GM18951 (cell line): ENCODE measurements around the gene EDEM1.
A peak's percentile ranks its signal among the peaks of the same experiment; 100 is the strongest.
"Not testable (repeated sequence)": the region's sequence is repeated elsewhere in the genome, so short reads cannot be mapped to it uniquely, and the experiment has no call there.

Experiments used
- POLR2A ChIP-seq: IDR thresholded peaks from 4 replicates; pipeline ENCODE4 v1.6.1; 2011; ENCODE audit warnings: mild to moderate bottlenecking; ENCODE audit not compliant: insufficient read length, insufficient read depth; ENCODE audit errors: extremely low read depth
- in situ Hi-C: fragments of 300-500 bp; cut with MboI; formaldehyde crosslinking; loops from one replicate; pipeline ENCODE4 v1.12.0; 2022; ENCODE audit warnings: low sequenced_read_pairs, mixed read lengths, inconsistent platforms; ENCODE audit not compliant: unreplicated experiment

The EDEM1 gene

DNA sequence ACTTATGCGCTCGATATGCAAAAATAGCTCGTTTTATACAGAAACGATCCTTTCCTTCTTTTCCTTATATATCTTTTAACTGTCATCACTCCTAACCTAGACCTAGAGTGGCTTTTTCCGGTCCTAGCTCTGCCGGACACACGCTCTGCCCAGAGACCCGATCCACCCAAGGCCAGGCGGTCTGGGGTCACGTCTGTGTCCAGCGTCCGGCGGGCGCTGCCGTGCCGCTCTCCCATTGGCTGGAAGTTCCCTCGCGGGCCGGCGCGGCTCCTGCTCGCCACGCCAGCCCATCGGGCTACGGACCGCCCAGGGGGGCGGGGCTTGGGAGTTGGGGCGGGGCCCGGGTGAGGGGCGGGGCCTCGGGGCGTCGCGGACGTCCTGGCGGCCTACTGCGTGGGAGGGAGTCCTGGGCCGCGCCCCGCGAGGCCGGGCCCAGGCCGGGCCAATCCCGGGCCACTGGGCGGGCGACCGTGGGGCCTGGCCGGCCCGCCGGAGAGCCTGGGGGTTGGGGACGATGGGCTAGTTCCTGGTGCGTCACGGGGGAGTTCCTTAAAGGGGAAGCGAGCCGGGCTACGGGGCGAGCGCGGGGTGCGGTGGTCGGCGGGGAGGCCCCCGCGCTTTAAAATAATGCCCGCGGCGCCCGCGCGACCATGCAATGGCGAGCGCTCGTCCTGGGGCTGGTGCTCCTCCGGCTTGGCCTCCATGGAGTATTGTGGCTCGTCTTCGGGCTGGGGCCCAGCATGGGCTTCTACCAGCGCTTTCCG is at the start of gene EDEM1:
Gene EDEM1 (plus strand): TSS at position 552 of the 764 bp plus-strand sequence. CDS start 99 bp downstream, at position 651.
- in situ Hi-C loops, result no loop called here
- TF ChIP-seq POLR2A, result peak; percentile 87

DNA sequence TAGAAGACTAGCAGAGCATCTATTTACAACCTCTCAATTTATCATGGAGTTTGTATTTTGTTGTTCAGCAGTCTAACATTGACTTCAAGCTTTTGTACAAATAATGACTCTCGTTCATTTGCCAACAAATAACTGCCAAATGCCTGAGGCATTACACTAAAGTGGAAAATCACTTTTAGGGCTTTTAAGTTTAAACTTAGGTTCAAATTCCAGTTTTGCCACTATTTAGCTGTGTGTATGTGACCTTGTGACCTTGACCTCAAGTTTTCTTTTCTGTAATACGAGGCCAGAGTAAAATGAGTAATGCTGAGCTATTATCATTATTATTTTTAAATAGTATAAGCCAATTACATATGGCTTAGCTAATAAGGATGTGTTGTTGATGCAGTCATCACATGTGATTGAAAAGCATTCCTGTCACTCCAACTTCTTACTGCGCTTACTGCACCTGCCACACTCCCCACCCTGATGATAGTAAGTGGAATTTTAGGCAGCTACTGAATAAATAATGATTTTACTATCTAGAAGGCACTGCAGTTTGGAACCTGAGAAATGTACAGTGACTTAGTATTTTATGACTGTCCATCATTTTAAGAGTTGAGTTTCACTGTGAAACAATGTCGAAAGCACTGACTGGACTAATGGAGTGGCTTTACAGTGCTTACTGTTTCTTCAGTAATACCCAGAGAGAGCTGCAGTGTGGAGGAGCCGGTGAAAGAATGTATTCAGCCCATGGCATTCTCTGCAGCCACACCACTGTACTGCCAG is 49.1 kb upstream of the EDEM1 start:
- in situ Hi-C loops, result no loop called here
- TF ChIP-seq POLR2A, result no peak

DNA sequence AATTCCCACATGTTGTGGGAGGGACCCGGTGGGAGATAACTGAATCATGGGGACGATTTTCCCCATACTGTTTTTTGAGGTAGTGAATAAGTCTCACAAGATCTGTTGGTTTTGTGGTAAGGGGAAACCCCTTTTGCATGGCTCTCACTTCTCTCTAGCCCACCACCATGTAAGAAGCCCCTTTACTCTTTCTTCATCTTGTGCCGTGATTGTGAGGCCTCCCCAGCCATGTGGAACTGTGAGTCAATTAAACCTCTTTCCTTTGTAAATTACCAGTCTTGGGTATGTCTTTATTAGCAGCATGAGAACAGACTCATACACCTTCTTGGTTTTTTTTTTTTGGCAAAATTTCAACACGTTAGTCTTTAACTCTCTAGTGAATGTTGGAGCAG is 47.3 kb upstream of the EDEM1 start:
- TF ChIP-seq POLR2A, result no peak
- in situ Hi-C loops, result no loop called here

DNA sequence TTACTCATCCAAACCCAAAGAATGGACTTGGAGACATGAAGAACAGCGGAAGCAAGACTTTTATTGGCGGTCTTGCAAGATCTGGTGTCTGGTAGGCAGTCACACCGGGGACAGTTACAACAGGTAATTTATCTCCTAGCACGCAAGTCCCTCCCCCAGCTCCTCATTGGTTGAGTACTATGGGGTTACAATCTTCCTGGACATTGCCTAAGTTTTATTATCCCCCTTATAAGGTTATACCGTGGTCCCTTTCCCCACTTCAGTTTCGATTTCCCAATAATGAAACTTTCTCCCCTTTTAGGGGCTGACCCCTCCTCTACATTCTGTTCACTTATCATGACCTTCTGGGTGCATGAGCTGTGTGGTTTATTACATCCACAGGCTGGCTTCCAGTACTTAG is 46.7 kb upstream of the EDEM1 start:
- in situ Hi-C loops, result no loop called here
- TF ChIP-seq POLR2A, result no peak

DNA sequence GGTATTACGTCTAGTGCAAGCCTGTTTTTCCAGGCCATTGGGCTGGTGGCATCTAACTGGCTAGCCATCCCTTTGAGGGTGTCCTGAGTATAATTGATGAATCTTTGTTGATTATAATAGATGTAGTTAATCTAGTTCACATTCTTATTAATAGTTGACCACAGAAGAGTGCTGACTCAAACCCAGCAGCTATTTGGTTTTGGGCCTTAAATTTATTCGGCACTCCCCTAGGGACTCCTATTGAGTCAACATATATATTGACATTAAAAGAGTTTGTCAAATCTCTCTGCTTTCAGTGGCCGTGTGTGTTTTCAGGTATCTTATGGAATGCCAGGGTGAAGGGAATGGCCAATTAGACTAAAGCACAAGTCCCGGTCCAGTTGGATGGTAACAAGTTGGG is 45.7 kb upstream of the EDEM1 start:
- TF ChIP-seq POLR2A, result no peak
- in situ Hi-C loops, result no loop called here

DNA sequence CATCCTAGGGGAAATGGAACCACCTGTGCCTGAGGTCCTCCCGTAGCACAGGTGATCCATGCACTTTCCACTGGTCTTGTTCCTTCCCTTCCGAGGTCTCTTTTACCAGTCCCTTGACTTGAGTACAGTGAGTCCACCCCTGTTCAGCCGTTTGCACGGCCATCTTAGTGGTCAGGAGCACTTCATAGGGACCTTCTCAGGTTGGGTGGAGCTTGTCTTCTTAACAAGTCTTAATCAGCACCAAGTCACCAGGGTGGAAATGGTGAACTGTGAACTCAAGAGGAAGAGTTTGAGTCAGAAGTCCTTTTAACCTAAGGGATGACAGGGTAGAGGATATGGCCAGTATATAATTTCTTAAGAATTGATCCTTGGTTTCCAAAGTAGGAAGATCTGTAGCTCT is 44.0 kb upstream of the EDEM1 start:
- TF ChIP-seq POLR2A, result no peak
- in situ Hi-C loops, result no loop called here

DNA sequence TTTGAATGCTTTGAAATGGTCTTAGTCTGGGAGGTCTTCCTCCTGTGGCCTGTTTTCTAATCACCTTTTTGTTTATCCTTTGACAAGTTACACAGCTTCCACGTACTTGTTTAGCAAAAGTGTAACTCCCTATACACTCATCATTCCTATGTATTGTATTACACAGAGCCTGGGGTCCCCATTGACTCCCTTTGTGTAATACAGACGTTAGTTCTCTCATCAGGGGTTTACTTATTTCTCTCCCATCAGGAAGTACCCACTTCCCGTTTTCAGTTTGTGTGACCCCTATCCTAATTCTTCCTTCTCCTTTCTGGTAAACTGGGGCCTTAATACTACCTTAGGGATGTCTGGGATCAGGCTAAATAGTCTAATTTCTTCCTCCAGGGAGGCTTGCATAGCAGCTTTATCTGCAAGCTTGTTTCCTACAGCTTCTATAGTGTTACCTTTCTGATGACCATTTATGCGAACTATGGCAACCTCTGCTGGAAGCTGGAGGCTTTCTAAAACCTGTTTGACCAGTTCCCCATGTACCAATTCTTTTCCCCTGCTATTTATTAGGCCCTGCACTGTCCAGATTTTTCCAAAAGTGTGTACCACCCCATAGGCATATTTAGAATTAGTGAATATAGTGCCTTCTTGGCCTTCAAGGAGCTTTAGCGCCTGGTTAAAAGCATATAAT is 43.1 kb upstream of the EDEM1 start:
- TF ChIP-seq POLR2A, result no peak
- in situ Hi-C loops, result no loop called here

DNA sequence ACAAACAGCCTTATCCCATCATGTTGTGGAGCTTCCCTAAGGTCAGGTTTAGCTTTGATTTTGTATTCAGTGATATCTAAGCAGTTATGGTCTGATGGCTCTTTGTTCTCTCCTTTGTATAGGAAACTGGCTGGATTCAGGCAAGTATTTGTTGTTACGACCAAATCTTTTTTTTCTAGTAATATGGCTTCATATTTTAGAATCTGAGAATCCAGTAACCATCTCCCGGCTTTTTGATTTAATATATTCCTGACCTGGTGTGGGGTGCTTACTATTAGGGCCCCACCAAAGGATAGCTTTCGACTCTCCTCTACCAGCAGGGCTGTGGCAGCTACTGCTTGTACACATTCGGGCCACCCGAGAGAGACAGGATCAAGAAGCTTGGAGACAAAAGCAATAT is 42.4 kb upstream of the EDEM1 start:
- in situ Hi-C loops, result no loop called here

DNA sequence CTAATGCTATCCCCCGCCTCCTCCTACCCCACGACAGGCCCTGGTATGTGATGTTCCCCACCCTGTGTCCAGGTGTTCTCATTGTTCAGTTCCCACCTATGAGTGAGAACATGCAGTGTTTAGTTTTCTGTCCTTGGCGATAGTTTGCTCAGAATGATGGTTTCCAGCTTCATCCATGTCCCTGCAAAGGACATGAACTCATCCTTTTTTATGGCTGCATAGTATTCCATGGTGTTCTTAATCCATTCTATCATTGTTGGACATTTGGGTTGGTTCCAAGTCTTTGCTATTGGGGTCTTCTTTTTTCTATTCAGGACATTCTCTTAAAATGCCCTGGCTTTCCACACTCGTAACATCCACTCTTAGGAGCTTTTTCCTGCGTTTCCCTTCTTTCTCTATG is 40.4 kb upstream of the EDEM1 start:
- in situ Hi-C loops, result not testable (repeated sequence)

More for the DNA sequence above, 42.4 kb upstream of the EDEM1 start:
- no peak for TF ChIP-seq POLR2A

DNA sequence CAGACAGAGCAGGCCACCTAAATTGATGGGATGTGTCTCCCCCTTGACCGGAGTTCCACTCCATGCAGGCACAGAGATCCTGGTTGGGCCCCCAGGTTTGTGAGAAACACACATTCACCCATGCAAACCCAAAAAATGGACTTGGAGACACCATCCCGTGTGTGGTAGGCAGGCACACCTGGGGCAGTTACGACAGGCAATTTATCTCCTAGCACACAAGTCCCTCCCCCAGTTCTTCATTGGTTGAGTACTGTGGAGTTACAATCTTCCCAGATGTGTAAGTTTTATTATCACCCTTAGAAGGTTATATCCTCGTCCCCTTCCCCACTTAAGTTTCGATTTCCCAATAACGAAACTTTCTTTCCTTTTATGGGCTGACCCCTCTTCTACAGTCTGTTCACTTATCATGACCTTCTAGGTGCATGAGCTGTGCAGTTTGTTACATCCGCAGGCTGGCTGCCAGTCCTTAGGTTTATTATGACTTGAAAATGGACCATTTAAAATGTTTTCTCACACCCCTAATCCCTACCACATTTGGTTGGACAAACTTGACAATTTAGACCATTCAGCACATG is 38.1 kb upstream of the EDEM1 start:
- in situ Hi-C loops, result no loop called here
- TF ChIP-seq POLR2A, result no peak

DNA sequence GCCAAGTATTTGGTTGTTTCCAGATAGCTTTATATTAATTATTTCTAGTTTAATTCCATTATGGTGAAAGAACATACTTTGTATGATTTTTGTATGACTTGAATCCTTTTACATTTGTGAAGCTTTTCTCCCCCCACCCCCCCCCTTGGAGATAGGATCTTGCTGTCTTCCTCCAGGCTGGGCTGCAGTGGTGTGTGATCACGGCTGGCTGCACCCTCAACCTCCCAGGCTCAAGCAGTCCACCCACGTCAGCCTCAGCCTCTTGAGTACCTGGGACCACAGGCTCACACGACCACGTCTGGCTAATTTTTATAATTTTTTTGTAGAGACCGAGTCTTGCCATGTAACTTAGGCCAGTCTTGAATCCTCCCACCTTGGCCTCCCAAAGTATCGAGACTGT is 35.9 kb upstream of the EDEM1 start:
- TF ChIP-seq POLR2A, result no peak
- in situ Hi-C loops, result no loop called here

DNA sequence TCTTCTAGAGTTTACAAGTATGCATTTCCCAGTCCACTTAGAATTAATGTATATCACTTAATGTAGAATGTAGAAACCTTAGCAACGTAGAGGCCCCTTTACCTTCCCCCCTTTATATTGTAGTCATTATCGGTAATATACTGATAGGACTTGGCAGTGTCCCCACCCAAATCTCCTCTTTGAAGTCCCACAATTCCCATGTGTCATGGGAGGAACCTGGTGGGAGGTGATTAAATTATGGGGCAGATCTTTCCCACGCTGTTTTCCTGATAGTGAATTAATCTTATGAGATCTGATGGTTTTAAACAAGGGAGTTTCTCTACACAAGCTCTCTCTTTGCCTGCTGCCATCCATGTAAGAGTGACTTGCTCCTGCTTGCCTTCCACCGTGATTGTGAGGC is 34.4 kb upstream of the EDEM1 start:
- in situ Hi-C loops, result no loop called here
- TF ChIP-seq POLR2A, result no peak

DNA sequence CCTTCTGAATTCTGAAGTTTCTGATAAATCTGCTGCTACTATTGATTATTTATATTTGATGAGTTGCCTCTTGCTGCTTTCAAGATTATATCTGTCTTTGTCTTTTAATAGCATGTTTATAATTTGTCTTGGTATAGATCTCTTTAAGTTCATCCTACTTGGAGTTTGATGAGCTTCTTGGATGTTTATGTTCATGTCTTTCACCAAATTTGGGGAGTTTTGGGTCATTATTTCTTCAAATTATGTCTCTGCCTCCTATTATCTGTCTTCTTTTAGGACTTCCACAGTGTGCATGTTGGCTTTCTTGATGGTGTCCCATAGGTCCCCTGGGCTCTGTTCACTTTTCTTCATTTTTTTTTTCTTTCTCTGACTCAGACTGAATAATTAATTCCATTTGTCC is 32.3 kb upstream of the EDEM1 start:
- in situ Hi-C loops, result no loop called here

DNA sequence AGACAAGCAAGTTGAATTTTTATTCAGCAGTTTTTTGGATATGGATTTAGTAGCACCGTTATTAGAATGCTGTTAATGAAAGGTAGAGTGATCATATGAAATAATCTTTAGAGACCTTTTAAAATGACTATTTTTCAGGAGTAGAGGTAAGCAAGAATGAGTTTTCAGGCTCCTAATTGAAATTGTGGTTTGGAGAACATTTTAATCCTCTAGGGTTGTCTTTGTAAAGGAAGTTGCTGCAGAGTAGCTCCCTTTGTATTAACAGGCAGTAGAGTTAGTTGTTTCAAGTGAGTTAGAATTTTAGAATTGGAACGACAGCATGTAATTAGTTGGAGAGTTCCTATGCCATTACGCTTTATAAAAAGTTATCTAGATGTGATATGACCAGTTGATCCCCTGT is 27.2 kb upstream of the EDEM1 start:
- in situ Hi-C loops, result no loop called here
- no peak for TF ChIP-seq POLR2A

More for the DNA sequence above, 32.3 kb upstream of the EDEM1 start:
- TF ChIP-seq POLR2A, result no peak
